ENCODE data around the gene ICAM1.

DNA sequence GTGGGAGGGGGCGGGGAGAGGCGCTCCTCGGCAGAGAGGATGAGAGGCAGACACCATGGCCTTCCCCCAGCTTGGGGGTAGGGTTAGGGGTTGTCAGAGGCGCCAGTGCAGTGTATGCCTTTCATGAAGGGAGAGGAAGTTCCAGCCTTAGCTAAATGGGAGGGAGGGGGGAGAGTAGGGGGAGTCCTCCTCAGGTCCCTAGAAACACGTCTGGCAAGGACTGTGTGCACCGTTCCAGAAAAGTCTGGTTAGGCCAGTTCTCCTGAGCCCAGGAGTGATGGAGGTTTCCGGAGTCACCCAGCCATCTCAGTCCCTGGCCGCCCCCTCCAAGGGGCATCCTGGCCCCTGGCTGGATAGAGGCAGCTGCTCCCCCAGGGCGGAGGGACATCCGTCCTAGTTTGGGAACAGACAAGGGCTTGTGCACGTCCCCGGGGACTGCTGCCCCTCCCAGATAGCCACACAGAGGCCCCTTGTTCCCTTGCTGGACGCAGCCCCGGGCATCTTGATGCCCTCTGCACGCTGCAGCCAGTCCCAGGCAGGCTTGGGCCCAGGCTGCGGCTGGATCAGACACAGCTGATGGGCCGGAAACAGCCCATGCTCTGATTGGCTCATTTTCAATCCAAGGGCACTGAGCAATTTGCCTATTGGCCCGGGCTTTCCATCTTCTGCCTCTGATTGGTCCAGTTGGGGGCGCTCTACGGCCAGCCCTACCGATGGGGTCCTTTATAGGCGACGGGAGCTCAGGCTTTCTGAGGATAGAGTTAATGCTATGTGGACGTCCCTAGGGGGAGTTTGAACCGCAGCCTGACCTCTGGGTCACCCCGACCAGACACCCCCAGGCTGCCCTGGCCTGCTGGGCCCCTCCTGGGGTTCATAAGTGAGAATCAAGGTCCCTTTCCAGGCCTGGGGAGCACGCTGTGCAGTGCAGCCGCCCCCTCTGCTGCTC, 43.6 kb upstream of the ICAM1 start:
- TF ChIP-seq, protein P1, sequence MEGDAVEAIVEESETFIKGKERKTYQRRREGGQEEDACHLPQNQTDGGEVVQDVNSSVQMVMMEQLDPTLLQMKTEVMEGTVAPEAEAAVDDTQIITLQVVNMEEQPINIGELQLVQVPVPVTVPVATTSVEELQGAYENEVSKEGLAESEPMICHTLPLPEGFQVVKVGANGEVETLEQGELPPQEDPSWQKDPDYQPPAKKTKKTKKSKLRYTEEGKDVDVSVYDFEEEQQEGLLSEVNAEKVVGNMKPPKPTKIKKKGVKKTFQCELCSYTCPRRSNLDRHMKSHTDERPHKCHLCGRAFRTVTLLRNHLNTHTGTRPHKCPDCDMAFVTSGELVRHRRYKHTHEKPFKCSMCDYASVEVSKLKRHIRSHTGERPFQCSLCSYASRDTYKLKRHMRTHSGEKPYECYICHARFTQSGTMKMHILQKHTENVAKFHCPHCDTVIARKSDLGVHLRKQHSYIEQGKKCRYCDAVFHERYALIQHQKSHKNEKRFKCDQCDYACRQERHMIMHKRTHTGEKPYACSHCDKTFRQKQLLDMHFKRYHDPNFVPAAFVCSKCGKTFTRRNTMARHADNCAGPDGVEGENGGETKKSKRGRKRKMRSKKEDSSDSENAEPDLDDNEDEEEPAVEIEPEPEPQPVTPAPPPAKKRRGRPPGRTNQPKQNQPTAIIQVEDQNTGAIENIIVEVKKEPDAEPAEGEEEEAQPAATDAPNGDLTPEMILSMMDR (optimal IDR thresholded peaks at IDR 0.05 in 1 of 3, IDR thresholded peaks at IDR 0.05 in 1 of 3, conservative IDR thresholded peaks at IDR 0.05 in 1 of 3; ENCODE audit: extremely low read depth in 1 of 3, insufficient read depth in 2 of 3, low read length in 3 of 3): no peak
- TF ChIP-seq EZH2 (IDR thresholded peaks at IDR 0.05; ENCODE audit: low read length): no peak
